HG02938 (cell line): ENCODE results near the gene FBXL19.

Experiments used
- ATAC-seq: cut with Tn5 transposase; IDR thresholded peaks from one replicate; pipeline ENCODE4 v1.9.1; 2021; ENCODE audit warnings: mild to moderate bottlenecking, moderate library complexity; ENCODE audit not compliant: unreplicated experiment

The FBXL19 gene

GRCh38 chr16:30961384-30961783 is 38.0 kb downstream of the FBXL19 start:
- no peak for ATAC-seq

- no peak for ATAC-seq
These were observed 40.6 kb downstream of the FBXL19 start for GRCh38 chr16:30963925-30964511.

GRCh38 chr16:30964574-30965226 is 41.3 kb downstream of the FBXL19 start:
- ATAC-seq = no peak

- no peak for ATAC-seq
These were observed 42.1 kb downstream of the FBXL19 start for GRCh38 chr16:30965436-30965835.

GRCh38 chr16:30966033-30966619 is 42.8 kb downstream of the FBXL19 start:
- ATAC-seq = no peak

- no peak for ATAC-seq
These were observed 44.4 kb downstream of the FBXL19 start for GRCh38 chr16:30967795-30968194.

GRCh38 chr16:30969246-30969842 is 46.0 kb downstream of the FBXL19 start:
- ATAC-seq = no peak

- no peak for ATAC-seq
These were observed 47.9 kb downstream of the FBXL19 start for GRCh38 chr16:30971298-30971697.

GRCh38 chr16:30972872-30973271 is 49.5 kb downstream of the FBXL19 start:
- no peak for ATAC-seq

GRCh38 chr16:30974348-30974747 is 51.0 kb downstream of the FBXL19 start:
- no peak for ATAC-seq

- no peak for ATAC-seq
These were observed 53.1 kb downstream of the FBXL19 start for GRCh38 chr16:30976486-30976885.

- no peak for ATAC-seq
These were observed 54.1 kb downstream of the FBXL19 start for GRCh38 chr16:30977502-30977901.

- no peak for ATAC-seq
These were observed 56.0 kb downstream of the FBXL19 start for GRCh38 chr16:30979170-30980022.

- no peak for ATAC-seq
These were observed 56.6 kb downstream of the FBXL19 start for GRCh38 chr16:30980023-30980371.

- no peak for ATAC-seq
These were observed 57.1 kb downstream of the FBXL19 start for GRCh38 chr16:30980434-30980833.

- no peak for ATAC-seq
These were observed 57.6 kb downstream of the FBXL19 start for GRCh38 chr16:30980959-30981358.

- ATAC-seq = no peak
These were observed 59.3 kb downstream of the FBXL19 start for GRCh38 chr16:30982548-30983288.

GRCh38 chr16:30983289-30983889 is 60.0 kb downstream of the FBXL19 start:
- no peak for ATAC-seq

GRCh38 chr16:30983898-30984610 is 60.7 kb downstream of the FBXL19 start:
- no peak for ATAC-seq
